ENCODE results near the gene ANOS1. TPM values are rescaled to one million over a fixed set of nuclear protein-coding genes. Genes with fewer than 3 reads are reported as not detected.

Gene ANOS1
- total and polyA plus RNA-seq, 4 donors = 6.0 to 44.2 (median 22.2) TPM

- Histone ChIP-seq H3K36me3 (ENCODE audit: control insufficient read depth in 4 of 4, insufficient read depth in 4 of 4, low read length in 4 of 4) (no peaks in the 10 kb centered on the region), H3K27ac (ENCODE audit: low read depth in 1 of 2, low read length in 1 of 2) (no peak overlapping the region), H3K4me1 (ENCODE audit: control insufficient read depth in 5 of 5, insufficient read depth in 5 of 5, low read length in 5 of 5) (no peaks in the 10 kb centered on the region), H3K4me3 (no peak overlapping the region), H3K9me3 (ENCODE audit: control insufficient read depth in 4 of 4, insufficient read depth in 3 of 4, low read length in 3 of 4) (no peaks in the 10 kb centered on the region), H3K9ac (ENCODE audit: insufficient read depth in 1 of 2, low read length in 2 of 2) (no peak overlapping the region), H3K27me3 (ENCODE audit: control insufficient read depth in 3 of 3, insufficient read depth in 3 of 3, low read length in 2 of 3) (peaks cover 0 to 18% (median 10%) of the 10 kb centered on the region in 3 donors)
- ATAC-seq (ENCODE audit: insufficient read depth, low FRiP score) (peak; percentile 55), DNase-seq (peak in 2 of 3 donors; percentile 30 to 44)
- WGBS, 2 donors = 70 to 74% methylated on average over 10 to 11 of the region's 11 CpGs
- peak; percentile 43 for TF ChIP-seq CTCF (IDR thresholded peaks at IDR 0.05; ENCODE audit: control extremely low read depth, extremely low read depth)
These were observed 11.3 kb upstream of the ANOS1 start for GRCh38 chrX:8743126-8743732.

GRCh38 chrX:8741981-8742380, 10.0 kb upstream of the ANOS1 start:
- Histone ChIP-seq H3K4me1 (ENCODE audit: control insufficient read depth in 5 of 5, insufficient read depth in 5 of 5, low read length in 5 of 5) (no peaks in the 10 kb centered on the region), H3K27me3 (ENCODE audit: control insufficient read depth in 3 of 3, insufficient read depth in 3 of 3, low read length in 2 of 3) (peaks cover 0 to 15% (median 10%) of the 10 kb centered on the region in 3 donors), H3K4me3 (no peak overlapping the region), H3K9me3 (ENCODE audit: control insufficient read depth in 4 of 4, insufficient read depth in 3 of 4, low read length in 3 of 4) (no peaks in the 10 kb centered on the region), H3K9ac (ENCODE audit: insufficient read depth in 1 of 2, low read length in 2 of 2) (no peak overlapping the region), H3K36me3 (ENCODE audit: control insufficient read depth in 4 of 4, insufficient read depth in 4 of 4, low read length in 4 of 4) (no peaks in the 10 kb centered on the region), H3K27ac (ENCODE audit: low read depth in 1 of 2, low read length in 1 of 2) (no peak overlapping the region)
- 70 to 87% methylated on average over 10 of the region's 10 CpGs for WGBS, 2 donors
- TF ChIP-seq CTCF (IDR thresholded peaks at IDR 0.05; ENCODE audit: control extremely low read depth, extremely low read depth) = no peak
- ATAC-seq (ENCODE audit: insufficient read depth, low FRiP score) = no peak
- DNase-seq = no peak

GRCh38 chrX:8738588-8739189, 6.8 kb upstream of the ANOS1 start:
- ATAC-seq (ENCODE audit: insufficient read depth, low FRiP score) (peak; percentile 78), DNase-seq (peak; percentile 52 to 77 (median 76))

More at GRCh38 chrX:8738588-8739189, 6.8 kb upstream of the ANOS1 start:
- Histone ChIP-seq H3K4me3 (no peak overlapping the region), H3K27me3 (ENCODE audit: control insufficient read depth in 3 of 3, insufficient read depth in 3 of 3, low read length in 2 of 3) (peaks cover 0 to 29% (median 11%) of the 10 kb centered on the region in 3 donors), H3K9ac (ENCODE audit: insufficient read depth in 1 of 2, low read length in 2 of 2) (no peak overlapping the region), H3K27ac (ENCODE audit: low read depth in 1 of 2, low read length in 1 of 2) (no peak overlapping the region), H3K4me1 (ENCODE audit: control insufficient read depth in 5 of 5, insufficient read depth in 5 of 5, low read length in 5 of 5) (no peaks in the 10 kb centered on the region), H3K36me3 (ENCODE audit: control insufficient read depth in 4 of 4, insufficient read depth in 4 of 4, low read length in 4 of 4) (no peaks in the 10 kb centered on the region), H3K9me3 (ENCODE audit: control insufficient read depth in 4 of 4, insufficient read depth in 3 of 4, low read length in 3 of 4) (no peaks in the 10 kb centered on the region)
- peak; percentile 42 for TF ChIP-seq CTCF (IDR thresholded peaks at IDR 0.05; ENCODE audit: control extremely low read depth, extremely low read depth)
- WGBS, 2 donors = 2% methylated on average over 7 of the region's 7 CpGs

Measured in lung (tissue), 12 donors.